Measurements from ENCODE around the gene PPP1R14D. TPM values are rescaled to one million over a fixed set of nuclear protein-coding genes. Genes with fewer than 3 reads are reported as not detected.

Gene PPP1R14D
- total RNA-seq, 1 donor: not detected

DNA sequence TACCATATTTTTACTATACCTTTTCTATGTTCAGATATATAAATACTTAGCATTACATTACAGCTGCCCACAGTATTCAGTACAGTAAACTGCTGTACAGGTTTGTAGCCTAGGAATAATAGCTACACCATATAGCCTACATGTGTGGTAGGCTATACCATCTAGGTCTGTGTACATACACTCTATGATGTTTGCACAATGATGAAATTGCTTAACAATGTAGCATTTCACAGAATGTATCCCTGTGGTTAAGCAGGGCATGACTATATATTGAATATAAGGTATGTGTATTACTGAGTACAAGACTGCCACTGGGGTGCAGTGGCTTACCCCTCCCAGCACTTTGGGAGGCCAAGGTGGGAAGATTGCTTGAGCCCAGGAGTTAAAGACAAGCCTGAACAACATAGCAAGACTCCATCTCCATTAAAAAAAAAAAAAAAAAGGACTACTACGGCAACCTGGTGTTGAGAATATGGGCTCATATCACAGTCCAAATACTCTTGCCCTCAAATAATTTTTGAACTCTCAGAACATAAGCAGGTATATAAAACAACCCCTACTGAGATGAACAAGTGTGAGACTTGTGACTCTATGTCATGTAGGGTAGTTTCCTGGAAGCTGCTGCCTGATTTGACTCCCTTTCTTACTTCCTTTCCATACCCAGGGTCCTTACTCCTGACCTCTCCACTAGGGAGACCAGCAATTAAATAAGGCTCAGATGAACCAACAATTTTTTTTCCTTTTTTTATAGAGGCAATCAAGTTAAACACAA, 4.8 kb downstream of the PPP1R14D start:
- DNase-seq (ENCODE audit: low read depth in 2 of 3, low spot score in 2 of 3): no peak

DNA sequence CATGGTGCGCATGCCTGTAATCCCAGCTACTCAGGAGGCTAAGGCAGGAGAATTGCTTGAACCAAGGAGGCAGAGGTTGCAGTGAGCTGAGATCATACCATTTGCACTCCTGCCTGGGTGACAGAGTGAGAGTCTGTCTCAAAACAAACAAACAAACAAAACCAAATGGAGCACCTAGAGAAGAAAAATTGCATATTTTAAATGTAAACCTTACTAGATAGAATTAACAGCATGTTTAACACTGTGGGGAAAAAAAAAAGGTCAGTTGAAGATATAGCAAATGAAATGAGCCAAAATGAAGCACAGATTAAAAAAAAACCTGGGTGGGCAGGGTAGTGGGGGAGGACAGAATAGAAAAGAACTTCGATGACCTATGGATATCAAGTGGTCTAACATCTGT, 7.3 kb downstream of the PPP1R14D start:
- no peak for DNase-seq (ENCODE audit: low read depth in 2 of 3, low spot score in 2 of 3)

DNA sequence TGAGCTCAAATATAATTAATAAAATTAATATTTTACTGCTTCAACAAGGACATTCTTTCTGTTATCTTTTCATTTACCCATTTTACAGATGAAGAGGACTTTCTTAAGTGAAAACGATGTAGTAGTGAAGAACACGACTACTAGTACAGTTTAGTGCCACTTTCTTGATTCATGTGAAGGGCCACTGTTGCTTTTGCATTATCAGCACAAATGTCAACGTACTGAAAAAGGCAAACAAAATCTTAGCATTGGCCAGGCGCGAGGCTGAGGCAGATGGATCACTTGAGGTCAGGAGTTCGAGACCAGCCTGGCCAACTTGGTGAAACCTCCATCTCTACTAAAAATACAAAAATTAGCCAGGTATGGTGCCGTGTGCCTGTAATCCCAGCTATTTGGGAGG, 9.5 kb downstream of the PPP1R14D start:
- no peak for DNase-seq (ENCODE audit: low read depth in 2 of 3, low spot score in 2 of 3)

DNA sequence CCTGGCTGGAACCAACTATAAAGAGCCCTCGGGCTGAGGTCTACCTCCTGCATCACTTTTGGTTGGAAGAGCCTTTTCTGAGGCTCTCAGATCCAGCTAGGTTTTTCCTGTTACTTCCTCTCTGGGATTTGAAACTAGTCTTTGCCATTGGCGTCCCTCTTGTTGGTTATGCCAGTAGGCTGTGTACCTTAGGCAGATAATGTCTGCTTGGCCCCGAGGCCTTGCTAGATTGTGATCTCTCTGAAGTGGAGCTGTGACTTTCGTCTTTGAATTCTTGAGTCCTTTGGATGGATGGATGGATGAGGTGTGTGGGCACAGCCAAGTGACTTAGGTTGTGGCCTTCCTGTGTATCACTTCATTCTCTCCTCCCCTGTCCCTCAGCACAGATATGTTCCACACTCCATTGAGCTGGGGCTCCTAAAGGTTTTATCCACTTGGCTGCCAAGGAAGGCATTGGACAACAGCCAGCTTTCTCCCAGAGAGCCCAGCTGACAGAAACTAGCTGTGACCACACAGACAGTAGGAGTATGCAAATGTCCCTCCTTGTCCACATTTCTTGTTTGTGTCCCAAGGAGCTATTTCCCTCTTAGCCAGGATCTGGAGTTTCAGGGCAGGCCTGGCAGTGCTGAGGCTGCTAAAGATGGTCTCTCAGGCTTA, 13.3 kb downstream of the PPP1R14D start:
- DNase-seq (ENCODE audit: low read depth in 2 of 3, low spot score in 2 of 3): no peak

DNA sequence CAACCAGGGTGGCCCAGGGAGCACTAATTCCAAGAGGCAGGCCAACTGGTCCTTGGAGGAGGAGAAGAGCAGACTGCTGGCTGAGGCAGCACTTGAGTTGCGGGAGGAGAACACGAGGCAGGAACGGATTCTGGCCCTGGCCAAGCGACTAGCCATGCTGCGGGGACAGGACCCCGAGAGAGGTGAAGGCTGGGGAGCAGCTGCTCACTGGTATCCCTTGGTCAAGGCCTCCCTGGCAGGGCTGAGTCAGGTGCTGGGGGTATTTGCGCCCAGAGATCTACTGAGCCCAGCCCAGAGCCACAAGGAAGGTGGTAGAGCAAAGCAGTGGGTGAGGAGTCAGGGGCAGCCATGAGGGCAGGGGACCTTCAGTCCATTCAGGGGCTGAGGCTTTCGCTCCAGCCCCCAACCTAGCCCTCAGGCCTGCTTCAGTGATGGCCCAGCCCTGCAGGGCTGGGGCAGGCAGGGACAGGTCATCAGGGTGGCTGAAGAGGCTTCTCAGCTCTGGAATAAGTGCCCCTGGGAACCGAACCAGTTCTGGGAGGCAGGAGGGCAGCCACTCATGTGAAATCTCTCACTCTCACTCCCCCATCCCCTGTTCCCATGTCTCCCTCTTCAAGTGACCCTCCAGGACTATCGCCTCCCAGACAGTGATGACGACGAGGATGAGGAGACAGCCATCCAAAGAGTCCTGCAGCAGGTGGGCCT, 15.6 kb downstream of the PPP1R14D start:
- no peak for DNase-seq (ENCODE audit: low read depth in 2 of 3, low spot score in 2 of 3)

DNA sequence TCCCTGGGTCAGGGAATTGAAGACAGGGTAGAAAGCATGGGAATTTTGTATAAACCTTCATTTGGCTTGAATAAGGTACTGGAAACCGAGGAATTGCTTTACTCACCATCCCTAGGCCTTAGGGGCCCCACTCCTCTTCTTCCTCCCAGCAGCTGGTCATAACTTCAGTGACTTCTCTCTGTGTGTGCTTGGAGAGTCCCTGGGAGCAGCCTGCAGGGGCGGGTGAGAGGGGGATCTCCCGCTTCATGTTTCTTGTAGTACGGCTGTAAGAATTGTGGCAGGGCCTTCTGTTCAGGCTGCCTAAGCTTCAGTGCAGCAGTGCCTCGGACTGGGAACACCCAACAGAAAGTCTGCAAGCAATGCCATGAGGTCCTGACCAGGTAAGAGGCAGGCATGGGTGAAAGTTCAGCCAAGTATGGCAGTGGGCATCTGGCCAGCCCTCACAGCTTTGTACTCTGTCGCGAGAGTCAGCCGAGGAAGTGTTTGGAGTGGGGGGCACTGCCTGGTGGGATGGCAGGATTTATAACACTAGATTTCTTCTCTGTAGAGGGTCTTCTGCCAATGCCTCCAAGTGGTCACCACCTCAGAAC, 19.6 kb downstream of the PPP1R14D start:
- DNase-seq (ENCODE audit: low read depth in 2 of 3, low spot score in 2 of 3): no peak

DNA sequence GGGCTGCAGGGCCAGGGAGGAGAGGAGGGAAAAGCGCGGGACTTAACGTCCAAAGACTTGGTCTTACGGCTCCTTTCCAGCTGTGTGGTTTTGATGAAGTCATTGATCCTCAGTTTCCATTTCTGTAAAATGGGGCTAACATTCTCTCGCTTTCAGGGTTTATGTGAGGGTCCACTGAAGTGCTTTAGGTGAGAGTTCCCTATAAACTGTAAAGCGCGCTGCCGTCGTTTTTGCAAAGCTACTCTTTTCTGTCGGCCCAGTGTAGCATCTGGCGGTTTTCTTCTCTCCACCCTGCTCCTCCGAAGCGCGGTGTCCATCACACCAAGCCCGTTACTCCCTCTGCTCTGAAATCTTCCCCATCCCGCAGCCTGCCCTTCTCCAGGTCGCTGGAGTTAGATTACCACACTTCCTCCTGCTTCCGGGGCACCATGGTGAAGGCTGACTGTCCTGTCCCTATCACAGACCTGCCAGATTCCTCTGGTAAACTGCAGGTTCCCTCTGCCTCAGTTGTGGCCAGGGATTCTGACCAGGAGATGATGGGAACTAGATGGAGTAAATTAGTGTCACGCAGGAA, 20.5 kb downstream of the PPP1R14D start:
- no peak for DNase-seq (ENCODE audit: low read depth in 2 of 3, low spot score in 2 of 3)

DNA sequence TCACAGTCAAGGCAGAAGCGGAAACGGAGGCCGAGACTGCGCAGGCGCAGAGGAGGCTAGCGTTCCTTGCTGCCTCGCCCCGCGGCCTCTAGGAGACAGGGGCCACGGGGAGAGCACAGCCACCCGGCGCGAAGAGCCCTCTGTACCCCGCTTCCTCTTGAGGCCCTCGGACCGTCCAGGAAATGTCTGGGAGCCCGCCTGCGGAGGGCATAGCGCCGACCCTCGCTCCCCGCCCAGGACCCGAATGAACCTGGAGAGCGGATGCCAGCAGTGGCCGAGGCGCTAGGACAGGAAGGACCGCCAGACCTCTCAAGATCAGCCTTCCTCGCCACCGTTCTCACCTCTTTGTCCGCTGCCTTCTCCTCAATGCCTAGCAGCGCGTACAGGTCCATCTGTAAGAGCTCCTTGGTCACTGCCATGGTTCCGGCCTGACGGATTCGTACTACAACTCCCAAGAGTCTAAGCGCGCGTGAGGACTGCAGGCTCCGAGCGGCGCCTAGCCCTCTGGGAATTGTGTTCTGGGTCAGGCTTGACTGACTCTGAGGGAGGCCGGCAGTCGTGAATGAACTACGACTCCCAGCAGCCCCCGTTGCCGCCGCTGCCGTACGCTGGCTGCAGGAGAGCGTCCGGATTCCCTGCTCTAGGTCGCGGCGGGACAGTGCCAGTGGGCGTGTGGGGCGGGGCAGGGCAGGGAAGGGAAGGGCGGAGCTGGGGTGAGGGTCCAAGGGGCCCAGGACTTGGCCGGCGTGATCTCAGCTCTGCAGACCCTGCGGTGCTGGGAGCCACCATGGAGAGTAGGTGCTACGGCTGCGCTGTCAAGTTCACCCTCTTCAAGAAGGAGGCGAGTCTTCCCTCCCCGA, 21.2 kb downstream of the PPP1R14D start, which contains the start of the genes DNAJC17 and ZFYVE19:
DNAJC17 (minus strand) TSS at position 446 of the 860 bp plus-strand sequence; CDS start at position 419, 27 bp downstream.
ZFYVE19 (plus strand) TSS at position 62 of the 860 bp plus-strand sequence; CDS start at position 563, 501 bp downstream.
- peak; percentile 79 to 97 (median 96) for DNase-seq (ENCODE audit: low read depth in 2 of 3, low spot score in 2 of 3)

DNA sequence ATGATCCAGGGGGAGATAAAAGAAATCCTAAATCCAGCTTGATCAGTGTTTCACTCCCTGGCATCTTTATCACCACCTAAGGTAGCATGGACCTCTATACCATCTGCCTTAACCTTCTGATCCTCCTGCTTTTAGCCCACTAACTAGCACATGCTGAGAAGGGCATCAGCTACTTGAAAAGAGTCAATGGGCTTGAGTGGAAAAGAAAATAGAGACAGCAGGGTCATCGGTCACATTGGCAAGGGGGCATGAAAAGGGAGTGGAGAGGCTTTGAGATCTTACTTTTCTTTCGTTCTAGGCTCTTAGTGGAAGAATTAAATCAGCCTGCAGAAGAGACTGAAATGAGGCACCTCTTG, 21.9 kb downstream of the PPP1R14D start:
- no peak for DNase-seq (ENCODE audit: low read depth in 2 of 3, low spot score in 2 of 3)

DNA sequence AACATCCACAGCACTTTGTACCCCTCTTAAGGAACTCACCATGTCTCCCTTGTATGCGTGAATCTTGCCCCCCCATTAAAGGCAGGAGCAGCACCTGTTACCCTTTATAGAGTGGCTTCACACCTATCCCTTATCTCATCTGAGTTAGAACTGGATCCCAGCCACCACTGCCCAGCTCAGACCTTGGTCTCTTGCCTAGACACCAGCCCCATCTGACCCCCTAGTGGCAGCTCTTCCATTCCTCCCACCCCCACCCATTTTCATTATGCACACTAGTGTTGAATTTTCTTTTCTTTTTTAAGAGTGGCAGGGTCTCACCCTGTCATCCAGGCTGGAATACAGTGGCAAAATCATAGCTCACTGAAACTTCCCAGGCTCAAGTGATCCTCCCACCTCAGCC, 24.8 kb downstream of the PPP1R14D start:
- DNase-seq (ENCODE audit: low read depth in 2 of 3, low spot score in 2 of 3): no peak

DNA sequence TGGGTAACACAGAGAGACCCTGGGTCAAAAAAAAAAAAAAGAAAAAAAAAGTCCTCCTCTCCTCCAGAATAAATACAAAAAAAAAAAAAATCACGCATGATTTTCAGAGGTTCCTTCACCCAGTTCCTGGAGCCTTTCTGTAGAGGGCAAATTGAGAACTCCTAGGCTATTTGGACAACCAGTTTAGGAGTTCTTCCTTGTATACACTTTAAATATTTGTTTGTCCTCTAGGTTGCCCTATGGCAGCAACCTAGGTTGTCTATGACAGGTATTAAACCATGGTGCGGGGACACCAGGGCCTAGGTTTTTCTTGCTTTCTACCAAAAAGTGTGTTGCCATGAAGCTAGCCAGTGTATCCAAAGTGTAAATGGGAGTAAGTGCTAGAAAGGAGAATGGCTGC, 25.4 kb downstream of the PPP1R14D start:
- DNase-seq (ENCODE audit: low read depth in 2 of 3, low spot score in 2 of 3): no peak

DNA sequence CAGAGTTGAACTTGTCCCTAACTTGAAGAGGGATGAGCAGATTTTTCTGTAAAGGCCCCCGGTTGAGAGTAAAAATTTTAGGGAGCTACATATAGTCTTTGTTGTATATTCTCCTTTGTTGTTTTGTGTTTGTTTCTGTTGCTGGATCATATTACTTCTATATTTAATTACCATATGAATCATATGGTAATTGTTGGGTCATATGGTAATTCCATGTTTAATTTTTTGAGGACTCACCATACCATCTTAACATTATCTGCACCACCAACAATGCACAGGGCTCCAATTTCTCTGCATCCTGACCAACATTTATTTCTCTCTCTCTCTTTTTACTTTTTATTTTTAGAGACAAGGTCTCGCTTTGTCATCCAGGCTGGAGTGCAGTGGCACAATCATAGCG, 29.0 kb downstream of the PPP1R14D start:
- no peak for DNase-seq (ENCODE audit: low read depth in 2 of 3, low spot score in 2 of 3)

DNA sequence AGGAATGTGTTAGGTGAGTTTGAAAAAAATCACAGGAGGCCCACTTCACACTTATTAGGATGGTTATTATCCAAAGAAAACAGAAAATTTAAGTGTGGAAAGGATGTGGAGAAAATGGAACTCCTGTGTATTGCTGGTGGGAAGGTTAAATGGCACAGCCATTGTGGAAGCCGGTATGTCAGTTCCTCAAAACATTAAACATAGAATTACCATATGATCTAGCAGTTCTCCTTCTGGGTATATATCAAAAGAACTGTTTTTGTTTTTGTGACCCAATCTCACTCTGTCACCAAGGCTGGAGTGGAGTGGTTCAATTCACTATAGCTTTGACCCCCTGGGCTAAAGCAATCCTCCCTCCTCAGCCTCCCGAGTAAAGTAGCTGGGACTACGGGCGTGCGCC, 32.0 kb downstream of the PPP1R14D start:
- peak in 1 of 3 donors; percentile 29 for DNase-seq (ENCODE audit: low read depth in 2 of 3, low spot score in 2 of 3)

DNA sequence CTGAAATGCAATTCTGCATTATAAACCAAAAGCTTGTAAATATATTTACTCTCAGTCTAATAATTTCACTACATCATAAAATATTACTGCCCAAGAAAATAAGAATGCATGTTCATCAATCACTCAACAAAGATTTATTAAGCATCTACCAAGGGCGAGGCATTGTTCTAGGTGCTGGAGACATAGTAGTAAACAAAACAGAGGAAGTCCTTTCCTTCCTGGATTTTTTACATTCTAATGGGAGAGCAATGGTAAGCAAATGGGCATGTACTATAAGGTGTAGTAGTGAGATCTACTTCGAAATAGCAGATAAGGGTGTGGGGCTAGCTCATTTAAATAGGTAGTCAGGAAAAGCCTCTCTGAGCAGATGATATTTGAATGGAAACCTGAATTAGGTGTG, 32.5 kb downstream of the PPP1R14D start:
- DNase-seq (ENCODE audit: low read depth in 2 of 3, low spot score in 2 of 3): no peak

DNA sequence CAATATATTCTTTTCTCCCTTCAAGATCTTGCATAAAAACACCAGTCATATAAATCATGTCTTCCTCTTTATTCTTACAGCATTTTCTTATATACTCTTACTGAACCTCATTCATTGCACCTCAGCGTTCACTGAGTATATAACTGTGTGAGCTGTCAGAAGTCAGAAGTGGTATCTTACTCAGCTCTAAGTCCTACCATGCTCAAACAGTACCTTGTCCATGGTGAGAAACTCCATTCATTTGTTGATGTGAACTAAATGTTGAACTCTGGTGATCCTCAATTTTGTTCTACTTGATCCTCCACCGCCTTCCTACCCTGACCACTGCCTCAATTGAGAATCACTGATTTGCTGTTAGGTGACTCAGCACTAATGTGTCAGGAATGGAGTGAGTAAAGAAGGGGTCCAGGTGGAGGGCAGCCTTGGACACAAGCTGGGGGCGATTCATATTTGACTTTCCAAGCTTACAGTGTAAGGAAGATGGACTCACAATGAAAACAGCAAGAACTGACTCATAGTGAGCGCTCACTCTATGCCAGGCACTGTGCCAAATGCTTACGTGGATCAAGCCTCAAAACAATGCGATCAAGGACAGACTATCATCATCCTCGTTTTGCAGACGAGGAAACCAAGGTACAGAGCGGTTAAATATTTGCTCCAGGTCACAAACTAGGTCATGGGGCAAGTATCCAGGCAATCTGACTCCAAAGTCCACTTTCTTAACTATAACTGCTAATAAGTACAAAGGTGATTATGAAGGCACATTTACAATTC, 35.1 kb downstream of the PPP1R14D start:
- DNase-seq (ENCODE audit: low read depth in 2 of 3, low spot score in 2 of 3): no peak

DNA sequence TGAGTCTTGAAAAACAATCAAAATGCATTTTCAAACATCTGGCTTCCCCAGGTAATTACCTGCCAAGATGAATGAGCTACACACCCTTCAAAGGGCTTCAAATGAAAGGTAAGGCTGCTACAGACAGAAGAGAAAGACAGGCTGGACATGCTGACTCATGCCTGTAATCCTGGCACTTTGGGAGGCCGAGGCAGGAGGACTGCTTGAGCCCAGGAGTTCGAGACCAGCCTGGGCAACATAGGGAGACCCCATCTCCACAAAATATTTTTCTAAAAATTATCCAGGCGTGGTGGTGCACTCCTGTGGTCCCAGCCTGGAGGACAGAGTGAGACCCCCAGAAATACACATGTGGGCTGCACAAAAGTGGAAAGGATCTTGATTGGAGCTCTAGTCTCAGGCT, 36.1 kb downstream of the PPP1R14D start:
- no peak for DNase-seq (ENCODE audit: low read depth in 2 of 3, low spot score in 2 of 3)

DNA sequence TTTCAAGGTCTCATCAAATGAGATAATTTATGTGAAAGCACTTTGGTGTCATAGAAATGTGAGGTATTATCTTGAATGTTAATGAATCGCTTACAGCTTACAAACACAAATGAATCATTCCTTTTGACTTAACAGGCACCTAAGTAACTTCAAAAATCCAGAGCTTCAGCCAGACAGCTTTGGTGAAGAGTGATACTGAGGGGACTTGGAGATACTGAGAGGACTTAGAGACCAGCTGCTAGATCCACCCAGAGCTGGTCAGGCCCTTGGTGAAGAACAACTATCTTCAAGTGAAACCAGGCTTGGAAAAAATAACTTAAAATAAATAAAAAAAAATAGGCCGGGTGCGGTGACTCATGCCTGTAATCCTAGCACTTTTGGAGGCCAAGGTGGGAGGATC, 37.8 kb downstream of the PPP1R14D start:
- no peak for DNase-seq (ENCODE audit: low read depth in 2 of 3, low spot score in 2 of 3)

DNA sequence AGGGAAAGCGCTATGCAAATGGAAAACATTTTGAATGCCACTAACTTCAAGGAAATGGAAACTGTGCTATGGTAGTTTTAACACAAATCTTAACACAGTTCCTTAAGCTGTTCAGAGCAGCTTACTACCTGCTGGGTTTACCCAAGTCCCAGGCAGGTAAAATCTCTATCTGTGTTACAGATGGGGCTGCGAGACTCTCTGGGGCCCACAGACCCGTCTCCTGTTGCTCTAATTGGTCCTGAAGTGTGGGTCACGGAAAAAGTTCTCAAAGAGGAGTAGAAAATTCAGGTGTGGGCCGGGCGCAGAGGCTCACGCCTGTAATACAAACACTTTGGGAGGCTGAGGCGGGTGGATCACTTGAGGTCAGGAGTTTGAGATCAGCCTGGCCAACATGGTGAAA, 38.5 kb downstream of the PPP1R14D start:
- DNase-seq (ENCODE audit: low read depth in 2 of 3, low spot score in 2 of 3): no peak

DNA sequence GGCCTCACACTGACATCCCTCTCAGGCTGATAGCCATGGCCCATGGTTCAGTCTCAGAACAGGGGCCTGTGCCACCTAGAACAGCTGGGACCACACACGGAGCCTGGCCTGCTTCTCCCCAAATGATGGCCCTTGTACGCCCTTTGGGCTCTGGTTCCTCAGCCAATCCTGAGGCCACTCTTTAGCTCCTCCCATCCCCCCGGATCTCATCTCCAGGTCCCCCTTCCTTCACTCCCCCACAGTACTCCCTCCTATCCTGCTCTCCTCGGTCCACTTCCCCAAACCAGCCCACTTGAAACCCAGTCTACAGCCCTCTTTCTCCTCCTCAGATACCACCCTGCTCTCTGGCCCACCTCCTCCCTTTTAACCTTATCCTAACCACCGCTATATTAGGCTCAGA, 39.4 kb downstream of the PPP1R14D start:
- DNase-seq (ENCODE audit: low read depth in 2 of 3, low spot score in 2 of 3): no peak

Measured in hematopoietic multipotent progenitor cell (in vitro differentiated cells).